Motor neuron (in vitro differentiated cells): ENCODE data around the gene ATXN3L. TPM values are rescaled to one million over a fixed set of nuclear protein-coding genes. Genes with fewer than 3 reads are reported as not detected.
A peak's percentile ranks its signal among the peaks of the same experiment; 100 is the strongest.

Experiments
- ATAC-seq, 8 experiments: fragments of 200-7000 bp; cut with Tn5 transposase; replicated peaks in 6 of 8; 2 replicates each; pipeline ENCODE4 v1.8.0; 2021; ENCODE audit warnings: mild to moderate bottlenecking in 8 of 8, moderate library complexity in 8 of 8
- H3K27ac ChIP-seq, 2 donors: fragments of 250-450 bp; sonication (Bioruptor Pico); 2 replicates each; pipeline ENCODE4 v1.9.0; 2021; ENCODE audit warnings: antibody characterized with exemption in 2 of 2, mild to moderate bottlenecking in 2 of 2, moderate library complexity in 1 of 2
- H3K4me1 ChIP-seq, 2 donors: fragments of 250-450 bp; sonication (Bioruptor Pico); replicated peaks in 1 of 2; 2 replicates each; pipeline ENCODE4 v1.6.1; 2021; ENCODE audit warnings: antibody characterized with exemption in 2 of 2, mild to moderate bottlenecking in 2 of 2, moderate library complexity in 1 of 2
- H3K4me3 ChIP-seq, 5 donors: fragments of 250-450 bp; sonication (Bioruptor Pico); 2 replicates each; pipeline ENCODE4 v1.9.0; 2021; ENCODE audit warnings: antibody characterized with exemption in 5 of 5, mild to moderate bottlenecking in 5 of 5, moderate library complexity in 4 of 5
- WGBS, 10 experiments: fragments of 450-650 bp; shearing (Covaris generic); methylation state at CpG; one replicate each; pipeline ENCODE4 v1.0.0; 2022; 5-methylcytosine and 5-hydroxymethylcytosine counted together
- in situ Hi-C, 9 experiments: fragments of 400-800 bp; cut with MboI; loops; one replicate each; pipeline ENCODE4 v1.15.0; 2021; ENCODE audit warnings: low sequenced_read_pairs in 9 of 9, low pct_unique_long_range_greater_than_20kb in 2 of 9; ENCODE audit not compliant: unreplicated experiment in 9 of 9
- total RNA-seq, 8 experiments: library from RNA; unstranded; fragments of 300-600 nt; gene quantifications; 2 replicates each; pipeline versions ENCODE4 v1.2.3 to v1.2.4, GENCODE V29; 2022

ATXN3L gene
- under 1 TPM in 1 of 8 experiments, not detected in 7; 0.42 TPM for total RNA-seq

- H3K27ac ChIP-seq, result no peak within 1 kb of the TSS
- no peaks in the 10 kb centered on the region for H3K4me1 ChIP-seq
- 60 to 100% (median 100%) methylated on average over 1 to 2 of the region's 2 CpGs; no CpG with 5 or more reads in 5 of the 10 experiments for WGBS, 10 experiments
- no peak within 1 kb of the TSS for H3K4me3 ChIP-seq
- no peak for ATAC-seq
- in situ Hi-C loops, result no loop called here
Measured at GRCh38 chrX:13319953-13320352, at the start of gene ATXN3L. TSS of gene ATXN3L (minus strand) at chrX:13320053. CDS start at chrX:13319934, 119 bp downstream.

GRCh38 chrX:13369256-13370030 lies 49.6 kb upstream of the ATXN3L start:
- Histone ChIP-seq H3K27ac (peak overlapping the region in 1 of 2 donors; percentile 30), H3K4me1 (peaks cover 16 to 37% of the 10 kb centered on the region in 2 donors), H3K4me3 (no peak overlapping the region)
- 0% methylated on average over 1 to 3 of the region's 3 CpGs; no CpG with 5 or more reads in 7 of the 10 experiments for WGBS, 10 experiments
- in situ Hi-C loops, result no loop called here
- ATAC-seq, result peak in 6 of 8 experiments; percentile 15 to 86 (median 79)

GRCh38 chrX:13367950-13368349 lies 48.1 kb upstream of the ATXN3L start:
- 35 to 86% (median 60%) methylated on average over 3 to 7 of the region's 7 CpGs; no CpG with 5 or more reads in 2 of the 10 experiments for WGBS, 10 experiments
- no peak for ATAC-seq
- H3K27ac ChIP-seq, result no peak overlapping the region
- no peak overlapping the region for H3K4me3 ChIP-seq
- peaks cover 16 to 37% of the 10 kb centered on the region in 2 donors for H3K4me1 ChIP-seq
- in situ Hi-C loops, result no loop called here

GRCh38 chrX:13366698-13367097 lies 46.8 kb upstream of the ATXN3L start:
- Histone ChIP-seq H3K4me3 (no peak overlapping the region), H3K27ac (no peak overlapping the region), H3K4me1 (peaks cover 16 to 37% of the 10 kb centered on the region in 2 donors)
- no peak for ATAC-seq
- 67 to 100% (median 93%) methylated on average over 1 to 3 of the region's 4 CpGs; no CpG with 5 or more reads in 6 of the 10 experiments for WGBS, 10 experiments
- in situ Hi-C loops, result no loop called here

GRCh38 chrX:13365161-13365560 lies 45.3 kb upstream of the ATXN3L start:
- ATAC-seq, result peak in 2 of 8 experiments; percentile 50 to 76
- in situ Hi-C loops, result no loop called here
- Histone ChIP-seq H3K4me3 (no peak overlapping the region), H3K4me1 (peaks cover 8 to 23% of the 10 kb centered on the region in 2 donors), H3K27ac (no peak overlapping the region)
- WGBS, 10 experiments, result 92% methylated on average over 2 of the region's 5 CpGs; no CpG with 5 or more reads in 9 of the 10 experiments

GRCh38 chrX:13364230-13364857 lies 44.5 kb upstream of the ATXN3L start:
- Histone ChIP-seq H3K27ac (no peak overlapping the region), H3K4me3 (no peak overlapping the region), H3K4me1 (peaks cover 7 to 15% of the 10 kb centered on the region in 2 donors)
- in situ Hi-C loops, result no loop called here
- peak in 5 of 8 experiments; percentile 6 to 65 (median 53) for ATAC-seq
- WGBS, 10 experiments, result 34 to 80% (median 62%) methylated on average over 1 to 4 of the region's 4 CpGs; no CpG with 5 or more reads in 6 of the 10 experiments

GRCh38 chrX:13360146-13360545 lies 40.3 kb upstream of the ATXN3L start:
- H3K4me1 ChIP-seq, result peaks cover 0 to 3% of the 10 kb centered on the region in 2 donors
- no peak for ATAC-seq
- in situ Hi-C loops, result no loop called here
- H3K4me3 ChIP-seq, result no peak overlapping the region
- 40% methylated on average over 1 of the region's 1 CpG; no CpG with 5 or more reads in 9 of the 10 experiments for WGBS, 10 experiments
- no peak overlapping the region for H3K27ac ChIP-seq

GRCh38 chrX:13357925-13358324 lies 38.1 kb upstream of the ATXN3L start:
- Histone ChIP-seq H3K27ac (no peak overlapping the region), H3K4me1 (peaks cover 0 to 3% of the 10 kb centered on the region in 2 donors), H3K4me3 (no peak overlapping the region)
- peak in 3 of 8 experiments; percentile 40 to 73 (median 54) for ATAC-seq
- in situ Hi-C loops, result no loop called here
- WGBS, 10 experiments, result 80% methylated on average over 1 of the region's 1 CpG; no CpG with 5 or more reads in 9 of the 10 experiments

GRCh38 chrX:13346646-13347045 lies 26.8 kb upstream of the ATXN3L start:
- H3K4me1 ChIP-seq, result peaks cover 0 to 5% of the 10 kb centered on the region in 2 donors
- 67 to 100% methylated on average over 1 of the region's 2 CpGs; no CpG with 5 or more reads in 8 of the 10 experiments for WGBS, 10 experiments
- H3K4me3 ChIP-seq, result no peak overlapping the region
- in situ Hi-C loops, result no loop called here
- H3K27ac ChIP-seq, result no peak overlapping the region
- ATAC-seq, result no peak

- H3K4me1 ChIP-seq, result peaks cover 0 to 6% of the 10 kb centered on the region in 2 donors
- H3K27ac ChIP-seq, result no peak overlapping the region
- H3K4me3 ChIP-seq, result no peak overlapping the region
- in situ Hi-C loops, result no loop called here
- 40 to 83% (median 70%) methylated on average over 1 to 2 of the region's 2 CpGs; no CpG with 5 or more reads in 5 of the 10 experiments for WGBS, 10 experiments
- ATAC-seq, result peak in 1 of 8 experiments; percentile 65
Measured at GRCh38 chrX:13345438-13345837, 25.6 kb upstream of the ATXN3L start.

- H3K4me1 ChIP-seq, result peaks cover 0 to 8% of the 10 kb centered on the region in 2 donors
- H3K4me3 ChIP-seq, result no peak overlapping the region
- H3K27ac ChIP-seq, result no peak overlapping the region
- in situ Hi-C loops, result no loop called here
- 39 to 100% (median 67%) methylated on average over 1 to 4 of the region's 4 CpGs; no CpG with 5 or more reads in 4 of the 10 experiments for WGBS, 10 experiments
- ATAC-seq, result peak in 1 of 8 experiments; percentile 44
Measured at GRCh38 chrX:13345037-13345436, 25.2 kb upstream of the ATXN3L start.

- in situ Hi-C loops, result no loop called here
- no peak overlapping the region for H3K4me3 ChIP-seq
- no peak for ATAC-seq
- WGBS, 10 experiments, result 71 to 100% (median 100%) methylated on average over 1 to 3 of the region's 3 CpGs; no CpG with 5 or more reads in 3 of the 10 experiments
- H3K27ac ChIP-seq, result no peak overlapping the region
- H3K4me1 ChIP-seq, result peaks cover 0 to 8% of the 10 kb centered on the region in 2 donors
Measured at GRCh38 chrX:13341491-13342101, 21.7 kb upstream of the ATXN3L start.
